Gastrocnemius medialis (tissue), 4 donors: ENCODE measurements around the gene MOB3B.

Experiments used
- POLR2A ChIP-seq, 2 donors: fragments of 450-650 bp; IDR thresholded peaks; one replicate each; pipeline ENCODE4 v1.6.1; 2017; ENCODE audit warnings: antibody characterized with exemption in 2 of 2, mild to moderate bottlenecking in 2 of 2, moderate library complexity in 2 of 2
- TF ChIP-seq, protein P1 (sequence below), 5 experiments: fragments of 450-650 bp in 3 of 5; fragments of 200-600 bp in 2 of 5; sonication (generic) in 2 of 5; IDR thresholded peaks in 4 of 5; conservative IDR thresholded peaks in 1 of 5; 1 replicate in 4 of 5; 2 replicates in 1 of 5; pipeline ENCODE4 v1.5.1; 2016 to 2019; ENCODE audit warnings: antibody characterized with exemption in 5 of 5, mild to moderate bottlenecking in 3 of 5, moderate library complexity in 3 of 5

DNA sequence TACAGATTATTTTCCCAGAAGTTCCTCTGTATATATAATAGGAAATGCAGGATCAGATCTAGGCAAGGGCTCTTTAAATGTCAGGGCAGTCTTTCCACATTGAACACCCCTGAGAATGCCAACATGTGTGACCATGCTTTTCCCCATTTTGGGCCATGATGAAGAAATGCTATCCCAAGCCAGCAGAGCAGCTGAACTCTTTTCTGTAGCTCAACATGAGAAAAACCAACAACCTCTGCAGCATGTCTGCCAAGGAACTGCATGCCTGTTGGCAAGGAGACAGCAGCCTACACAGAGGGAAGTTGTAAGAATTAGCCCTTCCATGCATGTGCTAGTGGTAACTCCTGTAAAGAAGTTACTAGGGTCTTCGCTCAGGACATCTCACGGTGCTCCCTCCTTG lies 15.1 kb downstream of the MOB3B start:
- TF ChIP-seq, protein P1, sequence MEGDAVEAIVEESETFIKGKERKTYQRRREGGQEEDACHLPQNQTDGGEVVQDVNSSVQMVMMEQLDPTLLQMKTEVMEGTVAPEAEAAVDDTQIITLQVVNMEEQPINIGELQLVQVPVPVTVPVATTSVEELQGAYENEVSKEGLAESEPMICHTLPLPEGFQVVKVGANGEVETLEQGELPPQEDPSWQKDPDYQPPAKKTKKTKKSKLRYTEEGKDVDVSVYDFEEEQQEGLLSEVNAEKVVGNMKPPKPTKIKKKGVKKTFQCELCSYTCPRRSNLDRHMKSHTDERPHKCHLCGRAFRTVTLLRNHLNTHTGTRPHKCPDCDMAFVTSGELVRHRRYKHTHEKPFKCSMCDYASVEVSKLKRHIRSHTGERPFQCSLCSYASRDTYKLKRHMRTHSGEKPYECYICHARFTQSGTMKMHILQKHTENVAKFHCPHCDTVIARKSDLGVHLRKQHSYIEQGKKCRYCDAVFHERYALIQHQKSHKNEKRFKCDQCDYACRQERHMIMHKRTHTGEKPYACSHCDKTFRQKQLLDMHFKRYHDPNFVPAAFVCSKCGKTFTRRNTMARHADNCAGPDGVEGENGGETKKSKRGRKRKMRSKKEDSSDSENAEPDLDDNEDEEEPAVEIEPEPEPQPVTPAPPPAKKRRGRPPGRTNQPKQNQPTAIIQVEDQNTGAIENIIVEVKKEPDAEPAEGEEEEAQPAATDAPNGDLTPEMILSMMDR (IDR thresholded peaks at IDR 0.05 in 4 of 5, conservative IDR thresholded peaks at IDR 0.05 in 1 of 5), result no peak
- TF ChIP-seq POLR2A (IDR thresholded peaks at IDR 0.05), result no peak
